NCI-H1105 treated with DMSO at 0.1 percent for 48 hours (cell line): Measurements from ENCODE around the gene C1orf141.
"Not testable (repeated sequence)": the region's sequence is repeated elsewhere in the genome, so short reads cannot be mapped to it uniquely, and the experiment has no call there.

Experiments
- DNase-seq: peaks from one replicate; lab custom pipeline; 2025; lab: John Stamatoyannopoulos, UW

C1orf141 gene

DNA sequence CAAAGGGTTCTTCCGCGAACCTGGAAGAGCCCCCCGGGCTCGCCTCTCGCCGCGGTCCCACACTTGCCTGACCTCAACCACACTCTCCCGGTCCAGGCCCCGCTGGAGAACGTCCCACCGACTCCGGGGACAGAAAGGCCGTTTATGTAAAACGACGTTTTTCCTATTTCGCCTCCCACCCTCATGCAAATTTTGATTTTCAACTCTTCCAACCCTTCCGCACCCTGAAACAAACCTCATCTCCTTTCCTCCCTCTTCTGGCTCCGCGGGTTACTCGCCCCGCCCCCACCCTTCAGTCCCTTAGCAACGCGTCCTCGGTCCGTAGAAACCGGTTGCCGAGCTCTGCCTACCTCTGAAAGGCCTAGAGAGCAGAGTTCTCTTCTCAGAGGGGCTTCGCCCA lies at the start of gene C1orf141:
TSS of gene C1orf141 (minus strand) at position 276 of the 400 bp plus-strand sequence. CDS start 7,730 bp downstream, outside the sequence.
- DNase-seq = no peak

DNA sequence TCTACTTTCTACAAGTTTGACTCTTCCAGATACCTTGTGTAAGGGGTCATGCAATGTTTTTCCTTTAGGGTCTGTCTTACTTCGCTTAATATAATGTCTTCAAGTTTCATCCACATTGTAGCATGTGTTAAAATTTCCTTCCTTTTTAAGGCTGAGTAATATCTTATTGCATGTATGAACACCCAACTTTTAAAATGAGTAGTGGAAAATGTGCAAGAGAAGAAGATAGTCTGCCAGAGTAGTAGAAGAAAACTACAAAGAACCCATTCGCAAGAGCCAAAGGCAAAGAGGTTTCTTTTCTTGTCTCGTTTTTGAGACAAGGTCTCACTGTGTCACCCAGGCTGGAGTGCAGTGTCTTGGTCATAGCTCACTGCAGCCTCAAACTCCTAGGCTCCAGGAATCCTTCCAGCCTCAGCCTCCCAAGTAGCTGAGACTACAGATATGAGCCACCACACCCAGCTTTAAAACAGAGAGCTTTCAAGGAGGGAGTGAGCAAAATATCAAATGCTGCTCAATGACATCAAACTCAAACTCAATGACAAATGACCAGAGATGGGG lies 40.8 kb upstream of the C1orf141 start:
- DNase-seq = no peak

DNA sequence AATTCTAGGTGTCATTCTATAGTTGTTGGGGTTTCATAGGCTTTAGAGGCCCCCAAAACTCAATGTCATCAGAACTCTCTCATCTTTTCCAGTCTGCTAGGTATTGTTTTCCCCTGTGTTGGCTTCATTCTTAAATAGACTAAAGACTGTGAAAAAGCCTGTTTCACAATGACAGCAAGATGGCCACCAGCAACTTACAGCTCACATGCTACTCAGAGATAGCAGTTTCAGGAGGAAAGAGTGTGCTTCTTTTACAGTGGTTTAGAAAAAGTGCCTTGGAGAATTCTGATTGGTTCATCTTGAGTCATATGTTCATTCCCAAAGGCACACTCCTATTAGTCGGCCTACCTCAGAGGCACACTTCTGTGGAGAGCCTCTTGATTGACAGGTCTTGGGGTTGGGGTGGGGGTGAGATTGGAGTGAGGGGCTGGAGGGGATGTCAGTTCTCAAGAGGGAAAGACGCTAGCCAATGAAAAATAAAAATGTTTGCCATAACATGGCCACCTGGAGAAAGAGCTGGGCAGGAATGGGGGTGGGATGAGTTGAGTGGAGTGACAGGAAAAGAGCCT lies 40.0 kb upstream of the C1orf141 start:
- DNase-seq = no peak

DNA sequence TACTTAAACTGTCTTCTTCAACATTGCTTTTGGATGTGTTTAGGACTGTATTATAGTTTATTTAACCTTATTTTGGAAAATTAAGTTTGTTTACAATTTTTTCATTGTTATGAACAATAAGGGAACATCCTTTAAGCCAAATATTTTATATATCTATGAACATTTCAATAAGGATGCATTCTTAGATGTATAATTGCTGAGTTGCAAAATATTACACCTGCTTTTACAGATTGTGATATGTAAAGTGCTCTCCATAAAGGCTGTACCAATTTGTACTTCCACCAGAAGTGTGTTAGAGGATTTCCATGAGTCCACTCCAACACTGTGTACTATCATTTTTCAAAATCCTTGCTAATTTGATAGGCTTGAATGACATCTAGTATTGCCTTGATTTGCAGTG lies 39.2 kb upstream of the C1orf141 start:
- no peak for DNase-seq

DNA sequence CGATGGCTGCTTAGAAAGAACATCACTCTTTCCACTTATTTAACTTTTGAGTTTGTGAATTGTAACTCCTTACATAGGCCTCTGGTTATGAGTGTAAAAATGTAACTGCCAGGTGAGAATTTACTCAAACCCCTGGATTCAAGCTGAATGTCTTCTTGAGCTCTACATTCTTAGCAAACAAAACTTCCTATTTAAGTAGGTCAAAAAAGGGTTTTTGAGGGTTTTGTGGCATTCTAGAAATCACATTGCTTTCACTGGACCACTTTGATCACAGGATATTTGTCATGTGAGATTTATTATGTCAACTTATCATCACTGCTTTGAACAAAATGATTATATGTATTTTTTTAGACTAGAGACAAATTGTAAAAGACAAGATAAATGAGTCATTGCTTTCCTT lies 37.2 kb upstream of the C1orf141 start:
- DNase-seq = no peak

DNA sequence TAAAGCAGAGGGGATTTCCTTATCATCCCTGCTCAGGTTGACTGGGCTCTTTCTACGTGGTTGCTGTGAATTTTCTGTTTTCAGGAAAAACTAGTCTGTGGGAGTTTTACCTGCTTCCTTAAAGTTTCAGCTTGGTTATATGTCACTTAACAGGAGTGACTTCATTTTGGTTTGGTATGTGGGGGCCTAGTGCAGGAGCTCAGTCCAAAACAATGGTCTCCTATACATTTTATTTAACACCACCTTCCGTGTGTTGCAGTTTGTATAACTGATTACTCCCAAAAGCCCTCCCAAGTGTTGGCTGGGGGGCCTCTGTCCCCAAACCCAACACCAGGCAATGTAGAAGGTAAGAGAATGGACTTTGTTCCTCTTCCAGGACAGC lies 36.8 kb upstream of the C1orf141 start:
- no peak for DNase-seq

DNA sequence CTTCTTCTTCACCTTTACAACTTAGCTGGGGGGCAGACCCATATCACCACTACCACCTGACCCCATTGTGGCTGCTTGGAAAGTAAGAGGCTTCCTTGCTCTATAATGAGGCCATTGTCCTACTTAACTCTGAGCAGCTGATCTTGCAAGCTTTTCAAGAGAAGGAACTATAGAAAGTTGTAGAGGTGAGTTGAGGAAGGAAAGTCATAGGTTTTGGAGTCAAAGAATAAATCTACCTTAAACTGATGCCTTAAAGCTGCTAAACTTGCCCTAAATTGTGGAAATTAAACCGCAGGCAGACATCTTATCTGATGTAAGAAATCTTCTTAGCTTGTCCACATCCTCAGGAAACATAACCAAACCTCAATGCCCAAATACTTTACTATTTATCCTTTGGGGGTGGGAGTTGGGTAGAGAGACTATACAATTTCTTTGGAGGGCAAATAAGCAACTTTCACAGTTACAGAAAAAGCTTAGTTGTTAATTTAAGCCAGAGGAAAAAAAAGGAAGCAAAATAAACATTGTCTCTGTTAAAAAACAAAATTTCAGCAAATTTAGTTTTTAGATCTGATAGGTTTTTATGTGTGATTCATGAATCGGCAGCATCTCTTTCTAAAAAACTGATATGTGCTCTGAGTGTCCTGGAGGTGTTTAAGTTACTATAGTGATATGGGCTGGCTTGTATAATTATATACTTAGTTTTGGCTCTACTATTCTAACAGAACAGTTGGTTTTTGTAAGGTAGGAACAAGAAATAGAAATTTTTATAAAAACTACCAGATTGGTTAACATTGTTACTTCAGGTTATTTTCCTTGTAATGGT lies 36.2 kb upstream of the C1orf141 start:
- no peak for DNase-seq

DNA sequence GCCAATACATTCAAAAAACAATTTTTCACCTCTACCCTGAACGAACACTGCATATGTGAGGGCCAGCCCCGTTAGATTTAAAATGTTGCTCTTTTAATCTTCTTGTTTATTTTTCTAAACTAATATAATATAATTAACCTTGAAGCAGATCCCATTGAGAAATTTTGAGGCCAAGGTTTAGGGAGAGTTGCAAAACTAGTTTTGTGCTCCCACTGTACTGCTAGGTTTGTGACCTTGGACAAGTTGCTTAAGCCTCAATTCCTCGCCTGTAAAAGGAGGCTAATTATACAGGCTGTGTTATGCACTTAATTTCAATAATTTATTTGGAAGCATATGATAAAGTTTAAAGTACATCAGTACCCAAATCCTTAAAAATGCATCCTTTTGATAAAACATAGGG lies 35.2 kb upstream of the C1orf141 start:
- no peak for DNase-seq

DNA sequence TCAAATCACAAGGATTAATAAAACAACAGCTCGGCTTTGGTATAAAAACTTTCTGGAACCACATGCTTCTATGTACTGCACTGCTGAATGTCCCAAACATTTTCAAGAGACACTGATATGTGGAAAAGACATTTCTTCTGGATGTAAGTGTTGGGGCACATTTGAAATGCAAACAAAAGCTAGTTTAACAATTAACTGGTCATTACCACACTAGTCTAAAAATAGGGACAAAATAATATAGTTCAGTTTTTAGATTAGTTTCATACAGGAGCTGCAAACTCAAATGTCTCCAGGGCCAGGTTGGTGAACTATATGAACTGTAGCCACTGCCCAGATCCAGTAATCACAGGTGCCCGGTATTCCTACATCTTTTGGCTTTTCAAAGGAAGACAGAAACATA lies 34.7 kb upstream of the C1orf141 start:
- DNase-seq = no peak

DNA sequence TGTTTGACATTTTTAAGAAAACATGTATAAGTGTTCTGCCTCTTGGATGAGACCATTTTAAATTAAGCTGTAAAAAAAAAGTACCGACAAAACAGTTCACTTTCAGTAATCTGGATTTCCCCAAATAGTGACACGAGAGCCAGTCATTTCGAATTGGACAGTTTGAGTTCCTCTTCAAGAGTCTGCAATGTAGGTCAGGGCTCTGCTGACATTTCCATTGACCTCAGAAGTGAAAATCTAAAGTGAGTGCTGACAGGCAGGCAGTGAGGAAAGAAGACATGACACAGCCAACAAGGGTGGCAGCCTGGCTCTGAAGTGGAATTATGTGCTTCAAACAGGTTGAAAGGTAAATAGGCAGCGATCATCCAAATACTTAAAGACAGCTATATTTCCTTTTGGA lies 31.4 kb upstream of the C1orf141 start, which contains the start of gene IL23R:
TSS of gene IL23R (plus strand) at position 259 of the 400 bp plus-strand sequence. CDS start 1,667 bp downstream, outside the sequence.
- DNase-seq = no peak

DNA sequence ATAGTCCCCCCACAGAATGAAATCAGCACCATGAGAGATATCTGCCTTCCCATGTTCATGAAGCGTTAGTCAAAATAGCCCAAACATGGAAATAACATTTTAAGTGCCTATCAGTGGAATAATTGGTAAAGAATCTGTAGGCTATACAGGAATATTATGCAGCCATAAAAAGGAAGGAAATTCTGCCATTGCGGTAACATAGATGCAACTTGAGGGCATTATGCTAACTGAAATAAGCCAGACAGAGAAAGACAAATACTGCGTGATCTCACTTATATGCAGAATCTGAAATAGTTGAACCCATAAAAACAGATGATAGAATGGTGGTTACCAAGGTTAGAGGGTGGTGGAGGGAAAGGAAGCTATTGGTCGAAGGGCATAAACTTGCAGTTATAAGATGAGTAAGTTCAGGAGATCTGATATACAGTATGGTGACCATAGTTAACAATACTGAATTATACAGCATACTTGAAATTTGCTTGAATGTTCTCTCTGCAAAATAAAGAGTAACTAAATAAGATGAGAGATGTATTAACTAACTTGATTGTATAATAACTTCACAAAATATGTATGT lies 30.8 kb upstream of the C1orf141 start:
- no peak for DNase-seq

DNA sequence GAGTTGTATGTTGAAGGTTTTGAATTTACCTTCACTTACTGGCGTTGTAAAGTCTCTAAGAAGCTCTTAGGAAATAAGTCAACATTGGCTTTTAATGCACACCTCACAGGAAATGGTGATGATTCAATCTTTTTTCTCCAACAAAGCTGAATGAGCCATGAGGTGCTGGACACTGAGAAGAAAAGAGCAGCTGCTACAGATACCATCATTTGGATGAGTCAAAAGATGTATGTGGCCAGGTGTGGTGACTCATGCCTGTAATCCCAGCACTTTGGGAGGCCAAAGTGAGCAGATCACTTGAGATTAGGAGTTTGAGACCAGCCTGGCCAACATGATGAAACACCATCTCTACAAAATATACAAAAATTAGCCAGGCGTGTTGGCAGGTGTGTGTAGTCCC lies 28.2 kb upstream of the C1orf141 start:
- DNase-seq = no peak

DNA sequence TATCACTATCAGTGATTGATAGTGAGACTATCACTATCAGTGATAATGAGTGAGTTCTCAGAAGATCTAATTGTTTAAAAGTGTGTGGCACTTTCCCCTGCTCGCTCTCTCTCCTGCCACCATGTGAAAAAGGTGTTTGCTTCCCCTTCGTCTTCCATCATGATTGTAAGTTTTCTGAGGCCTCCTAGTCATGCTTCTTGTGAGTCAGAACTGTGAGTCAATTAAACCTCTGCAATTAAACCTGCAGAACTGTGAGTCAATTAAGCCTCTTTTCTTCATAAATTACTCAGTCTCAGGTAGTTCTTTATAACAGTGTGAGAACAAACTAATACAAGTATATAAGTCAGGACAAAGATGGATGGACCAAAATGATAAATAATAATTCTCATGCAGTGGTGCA lies 24.5 kb upstream of the C1orf141 start:
- DNase-seq = no peak

DNA sequence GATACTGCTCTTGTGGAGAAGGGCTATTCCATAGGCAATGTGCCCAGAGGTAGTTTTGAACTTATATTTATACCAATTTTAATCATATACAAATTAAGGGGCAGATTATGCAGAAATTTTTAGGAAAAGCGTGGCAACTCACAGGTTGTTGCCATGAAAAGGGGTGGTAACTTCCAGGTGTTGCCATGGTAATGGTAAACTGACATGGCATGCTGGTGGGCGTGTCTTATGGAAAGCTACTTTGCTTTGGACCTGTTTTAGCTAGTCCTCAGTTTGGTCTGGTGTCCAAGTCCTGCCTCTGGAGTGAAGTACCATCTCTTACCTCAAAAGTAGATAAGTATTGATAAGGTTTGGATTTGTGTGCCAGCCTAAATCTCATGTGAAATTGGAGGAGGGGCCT lies 23.6 kb upstream of the C1orf141 start:
- DNase-seq = no peak

DNA sequence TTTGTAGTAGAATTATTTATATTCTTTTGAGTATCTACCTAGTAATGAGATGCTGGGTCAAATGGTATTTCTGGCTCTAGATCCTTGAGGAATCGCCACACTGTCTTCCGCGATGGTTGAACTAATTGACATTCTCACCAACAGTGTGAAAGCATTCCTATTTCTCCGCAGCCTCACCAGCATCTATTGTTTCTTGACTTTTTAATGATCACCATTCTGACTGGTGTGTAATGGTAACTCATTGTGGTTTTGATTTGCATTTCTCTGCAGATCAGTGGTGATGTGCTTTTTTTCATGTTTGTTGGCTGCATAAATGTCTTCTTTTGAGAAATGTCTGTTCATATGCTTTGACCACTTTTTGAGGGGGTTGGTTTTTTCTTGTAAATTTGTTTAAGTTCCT lies 16.2 kb upstream of the C1orf141 start:
- DNase-seq = no peak

DNA sequence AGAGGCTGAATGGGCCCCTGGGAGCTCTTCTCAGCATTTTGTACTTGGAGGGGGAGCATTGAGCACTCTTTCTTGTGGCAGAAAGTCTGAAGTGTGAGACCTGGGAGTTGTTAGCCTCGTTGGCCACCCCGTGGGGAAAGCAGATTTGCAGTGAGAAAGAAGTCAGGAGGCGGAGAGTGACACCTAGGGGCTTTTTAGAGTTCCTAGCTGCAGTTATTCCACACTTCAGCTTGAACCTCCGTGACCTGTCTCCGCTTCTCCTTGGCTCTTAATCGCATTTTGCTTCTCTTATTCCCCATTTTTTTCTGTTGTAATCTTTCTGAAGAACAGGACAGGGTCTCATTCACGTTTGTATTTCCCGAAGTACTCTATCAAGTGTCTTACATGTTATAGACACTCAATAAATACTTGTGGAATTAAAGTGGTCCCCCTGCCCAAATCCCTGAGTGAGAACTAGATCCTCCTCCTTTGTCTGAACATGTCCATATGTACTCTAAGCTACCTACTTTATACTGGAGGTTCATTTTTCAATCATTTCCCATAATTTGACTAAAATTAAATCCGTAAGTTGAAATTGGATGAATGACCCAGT lies 14.5 kb upstream of the C1orf141 start:
- DNase-seq = peak; percentile 58

DNA sequence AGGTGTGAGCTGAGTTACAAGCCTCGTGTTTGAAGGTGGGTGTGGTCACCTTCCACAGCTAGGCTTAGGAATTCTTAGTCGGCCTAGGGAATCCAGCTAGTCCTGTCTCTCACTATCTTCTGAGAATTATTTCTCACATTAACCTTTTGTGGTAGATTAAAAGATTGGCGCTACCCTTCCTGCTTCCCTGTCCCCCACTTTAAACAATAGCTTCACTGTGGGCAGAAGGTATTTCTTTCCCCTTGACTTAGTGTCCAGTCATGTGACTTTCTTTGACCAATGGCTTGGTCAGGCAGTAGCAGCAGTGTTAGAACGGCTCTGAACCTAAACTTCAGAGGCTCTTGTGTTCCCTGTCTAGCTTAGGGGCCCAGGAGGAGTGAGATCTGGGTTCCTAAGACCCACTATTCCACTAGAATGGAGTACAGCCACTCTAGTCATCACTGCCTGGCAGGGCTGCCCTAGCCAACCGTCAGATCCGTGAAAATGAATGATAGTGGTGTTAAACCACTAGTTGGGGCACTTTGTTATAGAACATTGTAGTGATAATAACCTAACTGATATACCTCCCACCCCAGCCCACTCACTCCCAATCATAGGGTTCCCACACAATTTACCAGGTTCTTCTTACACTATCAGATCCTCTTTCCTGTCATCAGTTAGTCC lies 13.9 kb upstream of the C1orf141 start:
- no peak for DNase-seq

DNA sequence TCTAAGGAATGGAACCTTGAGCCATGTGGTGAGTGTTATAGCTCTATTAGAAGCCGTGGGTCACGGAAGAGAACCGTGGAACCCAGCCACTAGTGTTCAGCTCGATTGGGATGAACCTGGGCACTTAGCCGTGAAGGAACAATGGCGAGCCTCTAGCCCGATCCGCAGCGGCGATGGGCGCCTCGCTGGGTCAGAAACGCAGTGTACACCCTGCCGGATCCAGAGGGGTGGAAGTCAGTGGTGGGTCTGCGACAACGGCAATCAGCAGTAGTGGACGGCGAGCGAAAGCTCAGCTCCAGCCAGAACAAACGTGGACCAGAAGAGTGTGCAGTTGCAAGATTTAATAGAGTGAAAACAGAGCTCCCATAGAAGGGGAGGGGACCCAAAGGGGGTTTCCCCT lies 13.2 kb upstream of the C1orf141 start:
- DNase-seq = not testable (repeated sequence)

DNA sequence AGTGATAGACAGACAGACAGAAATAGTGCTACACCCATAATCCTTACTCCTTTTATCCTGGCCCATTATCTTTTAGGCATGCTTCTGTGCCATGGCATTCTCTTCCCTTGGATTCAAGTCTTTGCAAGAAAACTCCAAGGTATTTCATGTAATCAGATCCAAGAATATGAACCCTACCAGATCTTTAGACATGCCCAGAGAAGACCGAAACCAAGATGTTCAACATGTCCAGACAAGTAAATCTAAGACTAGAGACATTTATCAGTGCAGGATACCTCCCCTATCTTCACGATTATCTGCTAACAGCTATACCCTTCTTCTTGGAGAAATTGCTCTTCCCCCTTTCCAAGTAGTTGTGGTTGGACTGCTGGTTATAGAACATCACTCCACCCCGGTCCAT lies 11.8 kb upstream of the C1orf141 start:
- no peak for DNase-seq

DNA sequence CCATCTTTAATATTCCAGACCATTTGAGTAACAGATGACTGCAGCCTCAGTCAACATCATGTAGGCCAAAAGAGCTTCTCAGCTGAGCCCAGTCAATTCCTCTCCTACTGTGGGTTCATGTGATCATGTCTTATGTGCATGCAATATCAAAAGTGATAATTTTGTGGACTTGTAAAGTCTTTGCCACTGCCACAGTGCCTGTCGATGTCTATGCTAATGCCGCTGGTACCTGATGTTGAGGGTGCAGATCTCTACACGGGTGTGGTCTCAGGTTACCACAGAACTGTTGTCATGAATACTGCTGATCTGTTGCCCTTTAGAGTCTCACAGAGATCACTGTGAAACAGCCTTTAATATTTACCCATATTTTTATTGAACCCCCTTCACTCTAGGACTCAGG lies 11.3 kb upstream of the C1orf141 start:
- no peak for DNase-seq

DNA sequence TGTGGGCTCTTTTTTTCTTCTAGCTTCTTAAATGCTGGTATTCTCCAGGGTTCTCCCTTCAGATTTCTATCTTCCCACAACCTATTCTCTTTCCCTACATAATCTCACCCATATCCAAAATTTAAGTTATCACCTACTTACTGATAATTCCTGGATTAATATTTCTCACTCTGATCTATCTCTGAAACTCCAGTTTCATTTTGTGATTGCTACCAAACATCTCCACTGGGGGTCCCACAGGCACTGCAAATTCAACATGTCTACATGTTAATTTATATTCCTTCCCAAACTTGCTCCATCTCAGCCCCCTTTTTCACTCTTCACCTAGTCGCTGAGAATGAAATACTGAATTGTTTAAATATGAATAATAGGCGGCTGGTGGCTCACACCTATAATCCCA lies 9.9 kb upstream of the C1orf141 start:
- no peak for DNase-seq

DNA sequence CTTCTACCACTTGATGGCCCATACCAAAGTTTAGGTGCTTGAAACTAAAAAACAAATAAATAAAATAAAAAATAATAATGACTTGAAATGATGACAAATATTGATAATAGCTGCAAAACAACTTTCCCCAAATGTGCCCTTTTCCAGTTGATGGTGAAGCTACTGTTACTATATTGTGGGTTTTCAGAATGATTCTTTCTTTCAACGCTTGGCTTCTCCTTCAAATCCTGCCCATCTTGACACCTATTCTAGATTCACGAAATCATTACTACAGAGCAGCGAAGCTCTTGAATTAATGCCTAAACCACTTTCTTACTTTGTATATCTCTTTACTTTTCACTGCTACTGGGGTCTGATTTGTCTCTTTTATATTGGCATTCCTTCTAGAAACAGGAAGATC lies 9.2 kb upstream of the C1orf141 start:
- DNase-seq = no peak
